ENCODE data around the gene TATDN3. TPM values are rescaled to one million over a fixed set of nuclear protein-coding genes. Genes with fewer than 3 reads are reported as not detected.
"Not testable (repeated sequence)": the region's sequence is repeated elsewhere in the genome, so short reads cannot be mapped to it uniquely, and the experiment has no call there.

TATDN3 gene
- total RNA-seq, 1 experiment from 2014 or later: 1.4 TPM

DNA sequence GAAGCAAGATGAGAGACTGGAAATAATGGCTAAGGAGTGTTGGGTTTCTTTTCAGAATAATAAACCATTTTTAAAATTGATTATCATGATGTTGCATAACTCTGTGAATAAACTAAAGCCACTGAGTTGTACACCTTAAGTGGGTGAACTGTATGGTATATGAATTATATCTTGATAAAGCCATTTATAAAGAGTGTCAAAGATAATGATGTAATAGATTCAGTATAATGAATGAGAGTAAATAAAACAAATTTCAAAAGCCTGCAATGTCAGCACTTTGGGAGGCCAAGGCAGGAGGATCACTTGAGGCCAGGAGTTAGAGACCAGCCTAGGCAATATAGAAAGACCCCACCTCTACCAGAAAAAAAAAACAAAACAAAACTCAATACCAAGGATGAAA, 16.5 kb upstream of the TATDN3 start:
- no peak for DNase-seq (ENCODE audit: low spot score)

DNA sequence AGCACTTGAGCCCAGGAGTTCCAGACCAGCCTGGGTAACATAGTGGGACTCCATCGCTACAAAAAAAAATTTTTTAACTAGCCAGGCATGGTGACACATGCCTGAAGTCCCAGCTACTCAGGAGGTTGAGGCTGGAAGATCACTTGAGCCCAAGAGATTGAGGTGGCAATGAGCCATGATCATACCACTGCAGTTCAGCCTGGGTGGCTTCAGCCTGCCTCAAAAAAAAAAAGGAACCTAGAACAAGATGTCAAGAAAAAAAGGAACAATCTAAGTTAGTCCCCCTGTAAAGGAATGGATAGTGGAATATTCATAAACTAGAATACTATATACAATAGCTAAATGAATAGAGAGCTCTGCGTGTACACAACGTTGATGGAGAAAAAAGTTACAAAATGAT, 14.5 kb upstream of the TATDN3 start:
- DNase-seq (ENCODE audit: low spot score): no peak

DNA sequence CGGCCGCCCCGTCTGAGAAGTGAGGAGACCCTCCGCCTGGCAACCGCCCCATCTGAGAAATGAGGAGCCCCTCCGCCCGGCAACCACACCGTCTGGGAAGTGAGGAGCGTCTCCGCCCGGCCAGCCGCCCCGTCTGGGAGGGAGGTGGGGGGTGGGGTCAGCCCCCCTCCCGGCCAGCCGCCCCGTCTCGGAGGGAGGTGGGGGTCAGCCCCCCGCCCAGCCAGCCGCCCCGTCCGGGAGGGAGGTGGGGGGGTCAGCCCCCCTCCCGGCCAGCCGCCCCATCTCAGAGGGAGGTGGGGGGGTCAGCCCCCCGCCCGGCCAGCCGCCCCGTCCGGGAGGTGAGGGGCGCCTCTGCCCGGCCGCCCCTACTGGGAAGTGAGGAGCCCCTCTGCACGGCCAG, 12.6 kb upstream of the TATDN3 start:
- not testable (repeated sequence) for DNase-seq (ENCODE audit: low spot score)

DNA sequence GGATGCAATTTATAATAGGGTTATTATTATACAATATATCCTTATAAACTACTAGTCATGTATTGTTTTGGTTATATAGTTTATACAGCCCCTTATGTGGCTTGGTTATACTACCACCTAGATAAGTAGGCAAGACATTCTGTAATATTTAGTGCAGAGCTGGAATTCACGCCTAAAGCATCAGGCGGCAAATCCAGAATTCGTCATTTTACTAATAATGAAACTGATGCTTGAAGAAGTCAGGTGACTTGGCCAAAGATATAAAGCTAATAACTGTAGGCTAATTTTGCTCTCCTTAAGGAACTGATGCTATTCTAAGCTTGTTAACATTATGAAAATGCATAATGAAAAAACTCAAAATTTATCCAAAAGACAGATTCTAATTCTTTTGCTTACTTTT, 10.9 kb upstream of the TATDN3 start:
- DNase-seq (ENCODE audit: low spot score): no peak

DNA sequence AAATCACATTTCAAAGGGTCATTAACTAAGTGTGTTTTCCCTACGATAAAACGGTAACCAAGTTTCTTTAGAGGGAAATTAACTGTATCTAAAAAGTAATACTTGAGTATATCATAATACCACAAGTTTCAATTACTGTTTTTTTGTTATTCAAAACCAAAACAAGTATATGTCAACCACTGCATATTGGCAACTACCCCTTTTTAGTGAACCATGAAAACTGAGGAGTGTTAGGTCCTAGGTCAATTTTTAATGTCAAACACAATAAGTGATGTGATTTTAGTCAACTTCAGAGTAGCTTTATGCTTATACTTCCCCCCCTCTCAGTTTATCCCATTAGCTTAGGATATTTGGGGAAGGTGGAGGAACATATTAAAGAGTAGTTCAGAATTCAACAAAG, 10.5 kb upstream of the TATDN3 start:
- DNase-seq (ENCODE audit: low spot score): no peak

DNA sequence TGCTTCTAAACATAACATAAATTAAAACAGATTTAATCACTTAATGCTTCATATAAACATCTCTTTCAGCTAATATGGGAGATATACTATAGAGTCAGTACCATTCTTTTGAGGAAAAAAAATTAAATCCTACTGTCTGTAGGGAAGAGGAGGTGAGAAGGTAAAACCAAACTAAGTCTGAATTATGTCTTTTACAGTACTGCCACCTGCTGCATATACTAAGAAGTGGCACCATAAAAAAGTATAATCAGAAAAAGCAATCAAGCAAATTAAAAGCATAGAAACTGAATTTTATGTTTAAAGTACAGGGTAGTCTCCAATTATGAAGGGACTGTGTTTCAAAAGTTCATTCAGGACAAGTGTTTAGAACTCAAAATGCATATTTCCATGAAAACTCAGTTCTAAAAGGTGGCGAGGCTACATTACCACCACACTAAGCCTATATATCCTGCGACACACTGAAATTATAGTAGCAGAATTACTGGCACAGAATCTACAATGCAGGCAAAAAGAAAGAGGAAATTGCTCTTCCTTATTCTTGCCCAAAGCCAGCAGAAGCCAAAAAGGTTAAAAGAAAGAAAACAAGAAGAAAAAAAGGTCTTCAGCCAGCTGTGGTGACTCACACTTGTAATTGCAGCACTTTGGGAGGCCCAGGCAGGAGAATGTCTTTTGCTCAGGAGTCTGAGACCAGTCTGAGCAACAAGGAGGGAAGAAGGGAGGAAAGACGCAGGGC, 9.1 kb upstream of the TATDN3 start:
- peak; percentile 64 for DNase-seq (ENCODE audit: low spot score)

DNA sequence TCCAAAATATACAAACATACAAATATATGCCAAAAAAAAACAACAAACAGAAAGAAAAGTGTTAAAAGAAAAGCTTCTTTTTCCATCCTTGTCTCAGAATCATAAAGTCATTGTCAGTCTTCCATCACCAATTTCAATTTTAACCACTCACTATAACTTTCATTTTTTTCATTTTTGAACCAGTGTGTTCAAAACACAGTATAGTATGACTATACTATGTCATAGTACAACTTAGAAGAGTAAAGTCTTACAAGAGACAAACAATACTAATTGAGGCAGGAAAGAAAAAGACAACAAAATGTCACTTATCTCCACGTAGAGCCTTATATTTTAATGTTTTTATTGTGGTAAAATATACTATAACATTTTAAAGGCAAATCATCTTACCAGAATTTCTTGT, 7.7 kb upstream of the TATDN3 start:
- no peak for DNase-seq (ENCODE audit: low spot score)

DNA sequence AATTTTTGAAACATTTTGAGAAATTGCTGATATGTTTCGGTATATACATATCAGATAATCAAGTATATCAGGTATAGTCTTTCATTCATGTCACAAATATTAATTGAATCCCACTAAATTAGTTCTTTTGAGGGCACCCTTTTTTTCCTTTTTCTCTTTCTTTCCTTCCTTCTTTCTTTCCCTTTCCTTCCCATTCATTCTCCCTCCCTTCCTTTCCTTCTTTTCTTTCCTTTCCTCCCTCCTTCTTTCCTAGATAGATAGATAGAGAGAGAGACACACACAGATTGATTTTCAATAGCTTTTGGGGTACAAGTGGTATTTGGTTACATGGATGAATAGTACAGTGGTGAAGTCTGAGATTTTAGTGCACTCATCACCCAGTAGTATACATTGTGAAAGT, 5.8 kb upstream of the TATDN3 start:
- DNase-seq (ENCODE audit: low spot score): no peak

DNA sequence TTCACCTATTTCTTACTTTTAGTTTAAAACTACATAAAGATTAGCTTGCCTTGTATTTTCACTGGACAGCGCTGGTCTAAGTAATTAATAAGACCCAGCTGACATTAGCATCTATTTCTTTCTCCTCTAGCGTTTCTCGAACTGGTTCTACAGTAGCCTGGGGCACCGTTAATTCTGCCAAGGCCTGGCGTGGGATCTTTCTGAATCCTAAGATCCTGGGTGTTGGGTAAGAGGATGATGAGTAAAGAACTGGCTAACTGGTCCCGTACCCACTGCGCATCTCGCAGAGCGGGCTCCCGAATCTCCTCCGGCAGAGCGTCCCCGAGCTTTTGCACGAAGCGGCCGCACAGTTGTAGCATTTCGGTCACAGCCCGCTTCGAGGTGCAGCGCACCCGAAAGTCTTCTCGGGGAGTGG, 426 bp upstream of the TATDN3 start:
- no peak for DNase-seq (ENCODE audit: low spot score)

DNA sequence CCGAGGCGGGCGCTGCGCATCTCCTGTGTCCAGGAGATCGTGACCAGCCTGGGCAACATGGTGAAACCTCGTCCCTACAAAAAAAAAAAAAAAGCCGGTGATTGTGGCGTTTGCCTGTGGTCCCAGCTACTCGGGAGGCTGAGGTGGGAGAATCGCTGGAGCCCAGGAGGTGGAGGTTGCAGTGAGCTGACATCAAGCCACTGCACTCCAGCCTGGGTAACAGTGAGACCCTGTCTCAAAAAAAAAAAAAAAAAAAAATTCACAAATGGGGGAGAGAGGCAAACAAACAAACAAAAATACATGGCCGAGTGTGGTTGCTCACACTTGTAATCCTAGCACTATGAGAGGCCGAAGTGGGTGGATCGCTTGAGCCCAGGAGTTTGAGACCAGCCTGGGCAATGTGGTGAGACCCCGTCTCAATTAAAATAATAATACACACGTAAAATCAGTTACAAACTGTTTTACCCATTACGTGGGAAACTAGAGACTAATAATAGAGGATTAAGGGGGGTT, 758 bp downstream of the TATDN3 start:
- DNase-seq (ENCODE audit: low spot score): no peak

DNA sequence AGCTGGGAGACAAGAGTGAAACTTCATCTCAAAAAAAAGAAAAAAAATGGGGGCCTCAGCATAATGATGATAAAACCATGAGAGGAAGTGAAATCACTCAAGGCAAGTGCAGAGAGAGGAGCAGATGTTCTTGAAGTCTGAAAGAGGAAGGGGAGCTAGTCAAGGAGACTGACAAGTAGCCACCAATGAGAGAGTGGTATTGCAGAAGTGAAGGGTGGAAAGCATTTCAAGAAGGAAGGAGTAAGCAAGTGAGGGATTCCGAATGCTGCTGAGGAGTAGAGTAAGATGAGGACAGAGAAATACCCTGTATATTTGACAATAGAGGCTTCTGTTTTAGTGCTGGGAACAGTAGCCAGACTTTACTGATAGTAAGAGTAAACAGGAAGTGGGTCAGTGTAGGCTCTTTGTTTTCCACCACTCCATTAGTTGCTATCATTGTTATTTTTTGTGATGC, 2.9 kb downstream of the TATDN3 start:
- DNase-seq (ENCODE audit: low spot score): no peak

DNA sequence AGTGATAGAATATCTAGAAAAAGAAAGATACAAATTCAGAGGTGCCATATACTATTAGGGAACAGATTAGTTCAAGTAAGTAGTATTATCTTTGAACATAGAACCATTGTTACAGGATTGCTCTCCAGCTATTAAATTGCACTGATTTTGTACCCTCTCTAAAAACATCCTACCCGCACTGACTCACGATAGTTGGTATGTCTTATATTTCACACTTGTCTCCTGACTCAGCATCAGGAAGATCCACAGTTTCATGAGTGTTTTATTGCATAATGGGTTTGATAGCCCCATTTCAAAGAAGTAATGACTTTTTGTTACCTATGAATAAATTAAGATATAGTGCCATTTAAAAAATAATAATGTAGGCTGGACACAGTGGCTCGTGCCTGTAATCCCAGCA, 6.0 kb downstream of the TATDN3 start:
- DNase-seq (ENCODE audit: low spot score): no peak

DNA sequence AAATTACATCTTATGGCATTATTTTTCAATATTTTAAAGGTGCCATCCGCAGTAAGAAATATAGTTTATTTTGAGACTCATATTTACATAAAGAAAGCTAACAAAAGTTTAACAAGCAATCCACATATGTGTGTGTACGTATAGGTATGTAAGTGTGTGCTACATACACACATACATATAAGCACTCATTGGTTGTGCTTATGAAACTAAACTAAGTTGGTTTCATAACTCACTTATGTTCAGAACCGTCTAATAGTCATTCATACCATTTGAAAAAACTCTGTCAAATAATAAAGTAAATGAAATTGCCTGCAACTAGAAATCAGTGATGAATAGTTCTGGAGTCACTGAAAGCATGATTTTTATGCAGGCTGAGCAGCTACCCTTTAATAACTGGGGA, 14.1 kb downstream of the TATDN3 start:
- no peak for DNase-seq (ENCODE audit: low spot score)

DNA sequence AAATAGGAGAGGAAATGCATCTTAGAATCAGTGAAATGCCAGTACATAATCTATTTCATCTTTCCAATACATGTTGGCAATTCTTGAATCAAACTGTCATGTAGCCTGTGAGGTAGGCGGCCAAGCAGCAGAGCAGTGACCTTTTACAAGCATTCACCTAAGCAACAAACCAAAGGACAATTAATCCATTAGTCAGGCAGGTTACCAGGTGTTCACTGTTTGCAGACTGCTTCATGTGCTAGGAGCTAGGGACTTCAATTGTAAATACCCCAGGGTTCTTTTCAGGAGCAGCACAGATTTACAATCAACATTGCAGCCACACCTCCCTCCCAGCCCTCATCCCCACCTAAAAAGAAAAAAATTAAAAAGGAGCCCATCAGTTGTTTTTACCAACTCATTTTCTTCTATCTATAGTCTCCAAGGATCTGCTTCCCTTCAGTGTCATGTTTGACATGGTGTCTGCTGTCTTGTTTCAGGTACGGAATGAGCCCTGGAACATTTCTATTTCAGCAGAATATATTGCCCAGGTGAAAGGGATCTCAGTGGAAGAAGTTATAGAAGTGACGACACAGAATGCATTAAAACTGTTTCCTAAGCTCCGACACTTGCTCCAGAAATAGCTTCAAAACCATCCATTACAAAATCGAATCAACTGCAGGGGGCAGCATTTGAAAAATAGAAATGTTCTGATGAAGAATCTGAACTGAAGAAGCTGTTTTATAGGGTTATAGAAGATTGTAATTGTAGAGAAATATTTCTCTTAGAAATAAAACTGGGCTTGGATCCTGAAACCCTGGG, 23.0 kb downstream of the TATDN3 start:
- DNase-seq (ENCODE audit: low spot score): peak; percentile 57

DNA sequence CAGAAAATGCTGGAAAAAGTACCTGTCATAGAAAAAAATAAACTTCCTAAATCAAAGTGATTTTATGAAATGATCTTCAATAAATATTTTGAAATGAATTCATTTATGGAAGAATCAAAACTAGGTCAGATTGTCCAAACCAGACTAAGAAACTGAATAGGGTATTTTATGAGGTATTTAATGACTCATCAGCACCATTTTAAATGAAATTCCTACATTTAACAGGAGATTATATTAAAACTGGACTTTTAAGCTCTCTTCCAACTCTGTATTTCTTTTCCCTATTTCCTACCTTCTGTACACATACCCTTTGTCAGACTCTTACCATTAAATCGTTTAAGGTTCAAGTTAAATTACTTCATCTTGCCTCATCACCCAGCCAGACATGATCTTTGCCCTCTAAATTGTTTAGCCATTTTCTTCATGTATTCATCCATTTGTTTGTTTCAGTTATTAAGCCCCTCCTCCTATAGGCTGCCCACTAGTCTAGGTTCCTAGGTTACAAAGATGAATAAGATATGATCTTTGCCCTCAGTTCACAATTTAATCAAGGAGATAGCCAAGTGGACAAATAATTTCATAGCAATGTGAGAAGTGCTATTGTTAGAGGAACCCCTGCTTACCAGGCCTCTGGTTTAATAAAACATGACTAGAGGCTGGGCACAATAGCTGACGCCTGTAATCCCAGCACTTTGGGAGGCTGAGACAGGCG, 25.0 kb downstream of the TATDN3 start:
- DNase-seq (ENCODE audit: low spot score): peak; percentile 39

DNA sequence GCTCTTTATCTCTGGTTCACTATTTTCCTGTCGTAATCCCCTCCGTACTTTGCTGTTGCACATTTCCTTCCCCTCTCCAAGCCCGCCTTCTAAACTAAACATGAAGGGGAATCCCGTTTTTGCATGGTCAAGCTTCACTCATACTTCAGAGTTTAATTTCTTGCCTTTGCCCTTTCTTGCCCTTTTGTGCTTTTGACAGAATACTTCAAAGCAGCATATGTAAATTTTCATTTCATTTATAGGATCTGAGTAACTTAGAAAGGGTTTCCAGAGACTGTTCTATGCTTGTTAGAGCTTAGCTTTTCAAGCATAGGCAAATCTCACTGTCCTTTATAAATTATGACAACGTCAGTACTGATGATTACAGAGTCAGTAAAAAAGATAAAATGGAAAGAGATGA, 28.0 kb downstream of the TATDN3 start:
- no peak for DNase-seq (ENCODE audit: low spot score)

DNA sequence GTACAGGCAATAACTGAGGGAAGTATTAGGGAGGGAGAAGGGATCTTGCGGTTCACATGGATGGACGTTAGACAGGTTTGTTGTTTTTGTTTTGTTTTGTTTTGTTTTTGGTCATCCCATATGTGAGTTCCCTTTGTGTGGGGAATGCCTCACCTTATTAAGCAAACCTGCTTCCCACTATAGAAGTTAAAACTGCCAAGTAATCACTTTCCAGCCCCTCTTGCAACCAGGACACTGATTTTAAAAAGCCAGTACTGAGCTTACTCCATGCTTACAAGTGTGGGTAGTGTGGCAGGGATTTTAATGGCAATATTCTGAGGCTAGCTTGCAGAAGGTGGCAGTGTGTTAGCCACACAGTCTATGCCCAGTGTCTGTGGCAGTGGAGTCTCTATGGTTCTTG, 29.3 kb downstream of the TATDN3 start:
- no peak for DNase-seq (ENCODE audit: low spot score)

DNA sequence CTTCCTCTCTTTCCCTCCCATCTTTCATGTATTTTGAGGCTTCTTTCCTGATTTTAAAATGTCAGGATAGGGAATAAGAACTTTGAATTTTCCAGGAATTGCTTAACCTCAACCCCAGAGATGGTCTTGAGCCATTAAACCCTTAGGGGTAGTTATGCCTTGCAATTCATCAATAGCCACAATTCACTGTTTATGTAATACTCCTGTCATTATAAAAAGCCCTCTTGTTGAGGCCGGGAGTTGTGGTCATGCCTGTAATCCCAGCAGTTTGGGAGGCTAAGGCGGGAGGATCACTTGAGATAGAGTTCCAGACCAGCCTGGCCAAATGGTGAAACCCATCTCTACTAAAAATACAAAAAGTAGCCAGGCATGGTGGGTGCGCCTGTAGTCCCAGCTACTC, 31.3 kb downstream of the TATDN3 start:
- no peak for DNase-seq (ENCODE audit: low spot score)

DNA sequence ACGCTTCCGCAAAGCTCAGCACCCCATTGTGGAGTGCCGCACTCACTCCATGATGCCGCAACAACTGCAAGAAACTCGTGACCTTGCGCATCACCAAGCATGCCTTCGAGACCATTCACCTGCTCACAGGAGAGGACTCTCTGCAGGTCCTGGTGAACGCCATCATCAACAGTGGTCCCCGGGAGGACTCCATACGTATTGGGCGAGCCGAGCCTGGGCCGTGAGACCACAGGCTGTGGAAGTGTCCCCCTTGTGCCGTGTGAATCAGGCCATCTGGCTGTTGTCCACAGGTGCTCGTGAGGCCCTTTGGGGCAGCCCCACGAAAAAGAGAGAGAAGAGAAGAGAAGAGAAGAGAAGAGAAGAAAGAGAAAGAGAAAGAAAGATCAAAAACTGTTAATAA, 32.5 kb downstream of the TATDN3 start:
- no peak for DNase-seq (ENCODE audit: low spot score)

DNA sequence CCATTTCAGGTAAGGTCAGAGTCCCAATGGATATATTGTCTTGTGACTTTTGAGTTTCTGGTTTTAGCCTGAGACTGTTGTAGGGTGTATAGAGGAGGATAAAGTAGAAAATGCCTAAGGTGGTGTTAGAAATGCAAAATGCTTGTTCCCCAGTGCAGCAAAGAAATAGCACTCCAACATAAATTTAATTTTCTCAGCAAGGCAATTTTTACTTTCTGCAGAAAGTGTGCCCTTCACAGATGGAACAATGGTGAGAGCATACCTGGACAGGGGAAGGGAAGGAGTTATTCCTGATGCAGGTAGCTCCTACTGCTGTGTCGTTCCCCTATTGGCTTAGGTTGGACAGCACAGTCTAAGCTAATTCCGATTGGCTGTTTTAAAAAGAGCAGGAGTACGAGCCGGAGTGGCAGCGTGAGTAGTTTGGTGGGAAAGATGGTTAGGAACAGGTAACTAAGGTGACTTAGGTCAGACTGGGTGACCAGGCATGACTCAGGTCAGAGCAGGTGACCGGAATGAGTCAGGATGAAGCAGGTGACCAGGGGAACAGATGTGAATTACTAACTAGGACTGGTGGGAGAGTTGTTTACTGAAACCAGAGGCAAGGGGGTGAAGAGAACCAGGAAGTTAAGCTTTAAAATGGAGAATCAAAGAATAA, 34.2 kb downstream of the TATDN3 start:
- no peak for DNase-seq (ENCODE audit: low spot score)

DNA sequence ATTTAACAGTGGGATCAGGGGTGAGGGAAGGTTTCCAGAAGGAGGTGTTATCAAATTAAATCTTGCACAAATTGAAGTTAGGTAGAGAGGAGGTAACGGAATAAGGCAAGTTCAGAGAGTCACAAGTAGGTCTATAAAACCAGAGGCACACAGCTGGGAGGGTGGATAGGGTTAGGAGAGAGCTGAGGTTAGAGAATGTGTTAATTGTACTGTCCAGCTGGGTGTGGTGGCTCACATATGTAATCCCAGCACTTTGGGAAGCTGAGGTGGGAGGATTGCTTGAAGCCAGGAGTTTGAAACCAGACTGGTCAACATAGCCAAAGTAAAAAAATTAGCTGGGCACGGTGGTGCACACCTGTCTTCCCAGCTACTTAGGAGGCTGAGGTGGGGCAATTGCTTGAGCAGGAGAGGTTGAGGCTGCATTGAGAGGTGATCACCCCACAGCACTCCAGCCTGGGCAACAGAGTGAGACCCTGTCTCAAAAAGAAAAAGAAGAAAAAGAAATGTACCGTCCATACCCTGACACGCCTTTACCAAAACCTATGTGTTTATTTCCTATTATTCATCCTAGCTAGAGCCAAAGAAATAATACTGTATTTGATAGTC, 35.6 kb downstream of the TATDN3 start:
- DNase-seq (ENCODE audit: low spot score): no peak
